ENCODE measurements around the gene NCKAP5. TPM values are rescaled to one million over a fixed set of nuclear protein-coding genes. Genes with fewer than 3 reads are reported as not detected.

The NCKAP5 gene
- total RNA-seq, 2 donors from 2014 or later, result not detected

DNA sequence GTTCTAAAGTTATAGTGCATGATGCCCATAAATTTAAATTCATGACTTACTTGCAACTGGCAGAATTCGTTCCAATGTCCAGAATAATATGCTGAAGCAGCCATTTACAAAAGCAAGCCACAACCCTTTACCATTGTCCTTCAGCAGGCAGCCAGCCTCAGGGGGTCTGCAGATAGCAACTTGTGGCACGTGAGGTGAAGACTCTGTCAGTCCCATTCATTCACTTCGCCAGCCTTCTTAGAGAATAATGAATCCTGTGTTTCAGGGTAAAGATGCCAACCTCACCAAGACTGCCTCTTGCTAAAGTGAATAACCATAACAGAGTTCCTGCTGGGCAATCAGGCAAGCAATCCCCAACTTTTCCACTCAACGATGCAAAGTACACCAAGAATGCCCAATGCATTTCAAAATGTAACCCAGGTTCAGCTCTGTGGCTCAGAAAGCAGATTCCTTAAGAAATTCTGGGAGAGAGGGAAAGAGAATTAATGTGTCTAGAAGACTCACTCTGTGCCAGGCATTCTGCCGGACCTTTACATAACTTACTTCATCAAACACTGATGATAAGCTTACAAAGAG lies 315.4 kb downstream of the NCKAP5 start:
- H3K4me3 Mint-ChIP-seq, result no peak overlapping the region
- H3K4me1 Mint-ChIP-seq (ENCODE audit: low read depth), result no peaks in the 10 kb centered on the region
- ATAC-seq (replicated peaks in 1 of 2) (no peak), DNase-seq (no peak)
- no peak overlapping the region for H3K27ac Mint-ChIP-seq
- no peaks in the 10 kb centered on the region for H3K27me3 Mint-ChIP-seq (ENCODE audit: low read depth)
- no peaks in the 10 kb centered on the region for H3K36me3 Mint-ChIP-seq (ENCODE audit: insufficient read depth in 2 of 2)
- peaks cover 0 to 3% of the 10 kb centered on the region in 2 donors for H3K9me3 Mint-ChIP-seq

DNA sequence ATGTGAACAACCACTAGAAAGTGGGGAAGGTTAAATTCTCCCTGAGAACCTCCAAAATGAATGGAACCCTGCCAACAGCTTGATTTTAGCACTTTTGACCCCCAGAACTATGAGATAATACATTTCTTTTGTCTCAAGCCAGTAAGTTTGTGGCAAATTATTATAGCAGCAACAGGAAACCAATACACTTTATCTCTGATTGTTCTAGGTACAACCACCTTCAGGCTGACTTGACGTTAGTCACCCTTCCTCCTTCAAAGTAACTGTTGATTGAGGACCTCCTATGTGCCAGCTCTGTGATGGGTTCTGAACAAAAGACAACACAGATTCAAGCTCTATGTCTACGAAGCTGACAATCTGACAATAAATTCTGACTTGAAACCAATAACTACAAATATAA lies 318.9 kb downstream of the NCKAP5 start:
- no peak overlapping the region for H3K27ac Mint-ChIP-seq
- no peaks in the 10 kb centered on the region for H3K27me3 Mint-ChIP-seq (ENCODE audit: low read depth)
- peaks cover 0 to 3% of the 10 kb centered on the region in 2 donors for H3K9me3 Mint-ChIP-seq
- H3K36me3 Mint-ChIP-seq (ENCODE audit: insufficient read depth in 2 of 2), result no peaks in the 10 kb centered on the region
- no peak for DNase-seq
- no peak overlapping the region for H3K4me3 Mint-ChIP-seq
- no peaks in the 10 kb centered on the region for H3K4me1 Mint-ChIP-seq (ENCODE audit: low read depth)
- ATAC-seq (replicated peaks in 1 of 2), result no peak

DNA sequence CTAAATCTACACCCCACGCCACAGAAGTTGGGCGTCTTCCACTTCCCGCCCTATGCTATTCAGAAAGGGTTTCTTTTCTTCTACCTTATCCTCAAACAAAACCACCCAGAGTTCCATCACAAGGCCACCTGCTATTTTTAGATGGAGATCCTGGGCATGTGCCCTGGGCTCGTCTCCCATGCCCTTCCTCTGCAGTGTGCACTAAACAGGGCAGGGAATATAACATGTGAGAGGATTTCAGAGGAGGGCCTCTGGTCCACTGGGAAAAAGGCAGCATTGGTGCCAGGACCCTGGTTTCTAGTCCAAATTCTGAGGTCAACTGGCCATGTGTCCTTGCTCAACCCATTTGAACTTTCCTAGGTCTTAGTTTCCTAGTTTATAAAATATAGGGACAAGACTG lies 320.0 kb downstream of the NCKAP5 start:
- Mint-ChIP-seq H3K4me1 (ENCODE audit: low read depth) (no peaks in the 10 kb centered on the region), H3K9me3 (peaks cover 0 to 3% of the 10 kb centered on the region in 2 donors), H3K27ac (no peak overlapping the region), H3K36me3 (ENCODE audit: insufficient read depth in 2 of 2) (no peaks in the 10 kb centered on the region), H3K4me3 (no peak overlapping the region), H3K27me3 (ENCODE audit: low read depth) (no peaks in the 10 kb centered on the region)
- no peak for ATAC-seq (replicated peaks in 1 of 2)
- DNase-seq, result no peak

DNA sequence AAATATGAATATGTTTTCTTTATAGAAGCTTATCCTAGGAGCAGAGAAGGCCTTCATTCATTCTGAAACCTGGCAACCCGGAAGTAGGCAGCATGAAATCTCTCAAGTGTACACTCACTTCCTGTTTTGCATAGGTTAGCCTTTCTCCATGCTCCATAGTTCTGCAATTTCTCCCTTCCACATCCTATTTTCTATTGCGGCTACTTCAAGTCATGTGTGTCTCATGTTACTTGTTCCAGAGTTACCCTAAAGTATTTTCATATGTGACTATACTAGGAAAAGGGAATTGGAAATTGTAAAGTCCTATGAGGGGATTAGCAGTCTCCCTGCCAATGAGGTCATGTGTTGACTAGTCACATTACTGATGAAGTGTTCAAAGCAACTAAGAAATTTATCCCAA lies 320.6 kb downstream of the NCKAP5 start:
- Mint-ChIP-seq H3K4me1 (ENCODE audit: low read depth) (no peaks in the 10 kb centered on the region), H3K36me3 (ENCODE audit: insufficient read depth in 2 of 2) (no peaks in the 10 kb centered on the region), H3K4me3 (no peak overlapping the region), H3K27ac (no peak overlapping the region), H3K27me3 (ENCODE audit: low read depth) (no peaks in the 10 kb centered on the region), H3K9me3 (peaks cover 0 to 3% of the 10 kb centered on the region in 2 donors)
- DNase-seq (no peak), ATAC-seq (replicated peaks in 1 of 2) (no peak)

DNA sequence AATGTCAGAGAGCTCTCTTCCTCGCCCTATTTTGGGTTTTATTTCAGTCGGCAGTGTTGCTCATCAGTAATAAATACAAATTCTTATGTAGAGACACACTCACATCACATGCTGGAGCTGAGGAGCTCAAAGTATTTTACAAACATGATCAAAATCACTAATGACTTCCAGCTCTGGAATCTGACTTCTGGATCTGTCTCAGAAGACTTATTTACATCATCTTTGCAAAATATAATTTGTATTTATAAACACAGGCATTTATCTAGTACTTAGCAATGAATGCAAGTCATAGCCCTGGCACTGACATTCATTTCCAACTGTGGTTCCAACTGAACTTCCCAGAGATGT lies 327.1 kb downstream of the NCKAP5 start:
- DNase-seq (no peak), ATAC-seq (replicated peaks in 1 of 2) (no peak)
- Mint-ChIP-seq H3K4me3 (no peak overlapping the region), H3K9me3 (no peaks in the 10 kb centered on the region), H3K4me1 (ENCODE audit: low read depth) (no peaks in the 10 kb centered on the region), H3K36me3 (ENCODE audit: insufficient read depth in 2 of 2) (no peaks in the 10 kb centered on the region), H3K27ac (no peak overlapping the region), H3K27me3 (ENCODE audit: low read depth) (no peaks in the 10 kb centered on the region)

DNA sequence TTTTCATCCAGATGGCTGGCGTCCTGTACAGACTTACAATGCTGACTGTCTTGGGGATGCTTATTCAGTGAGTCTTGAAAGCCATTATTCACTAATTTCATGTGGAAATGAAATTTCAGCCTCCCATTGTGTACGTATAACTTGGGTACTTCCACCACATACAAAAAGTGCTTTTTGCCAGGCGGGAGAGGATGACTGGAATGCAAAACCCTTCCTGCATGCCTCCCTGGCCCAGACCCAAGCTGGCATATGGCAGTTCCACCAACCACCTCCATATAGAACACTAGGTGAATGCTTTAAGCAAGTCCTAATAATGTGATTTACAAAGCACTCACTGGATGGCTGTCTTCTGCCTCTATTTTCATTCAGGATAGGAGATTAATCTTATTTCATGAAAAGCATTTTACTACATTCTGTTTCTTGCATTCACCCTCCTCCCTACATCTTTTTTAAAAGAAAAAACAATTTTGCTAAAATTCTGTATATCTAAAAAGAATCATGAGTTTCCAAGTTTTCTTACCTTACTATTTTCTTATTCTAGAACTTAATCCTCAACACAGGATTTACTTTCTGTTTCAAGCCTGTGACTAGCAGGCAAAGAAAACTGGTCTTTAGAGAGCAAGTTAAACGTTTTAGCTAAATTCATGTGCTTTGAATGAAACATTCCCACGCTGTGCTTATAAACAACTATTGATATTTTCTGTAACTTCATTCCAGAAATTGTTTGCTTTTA lies 327.6 kb downstream of the NCKAP5 start:
- no peak overlapping the region for H3K27ac Mint-ChIP-seq
- ATAC-seq (replicated peaks in 1 of 2) (no peak), DNase-seq (no peak)
- no peaks in the 10 kb centered on the region for H3K9me3 Mint-ChIP-seq
- no peaks in the 10 kb centered on the region for H3K4me1 Mint-ChIP-seq (ENCODE audit: low read depth)
- no peaks in the 10 kb centered on the region for H3K36me3 Mint-ChIP-seq (ENCODE audit: insufficient read depth in 2 of 2)
- H3K27me3 Mint-ChIP-seq (ENCODE audit: low read depth), result no peaks in the 10 kb centered on the region
- no peak overlapping the region for H3K4me3 Mint-ChIP-seq

DNA sequence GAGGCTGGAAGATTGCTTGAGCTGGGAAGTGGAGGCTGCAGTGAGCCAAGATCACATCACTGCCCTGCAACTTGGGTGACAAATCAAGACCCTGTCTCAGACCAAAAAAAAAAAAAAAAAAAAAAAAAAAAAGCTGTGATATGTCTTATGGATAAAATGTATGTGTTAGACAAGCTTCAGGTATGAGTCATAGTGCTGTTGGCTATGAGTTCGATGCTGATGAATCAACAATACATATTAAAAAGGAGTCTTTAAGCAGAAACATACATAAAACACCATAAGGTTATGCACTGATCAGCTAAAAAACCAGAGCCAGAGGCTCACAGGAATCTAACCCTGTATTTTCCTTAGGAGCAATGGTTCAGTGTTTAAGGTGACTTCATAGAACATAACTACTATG lies 332.3 kb downstream of the NCKAP5 start:
- Mint-ChIP-seq H3K27me3 (ENCODE audit: low read depth) (no peaks in the 10 kb centered on the region), H3K9me3 (peaks cover 0 to under 1% of the 10 kb centered on the region in 2 donors), H3K4me1 (ENCODE audit: low read depth) (no peaks in the 10 kb centered on the region), H3K36me3 (ENCODE audit: insufficient read depth in 2 of 2) (no peaks in the 10 kb centered on the region), H3K4me3 (no peak overlapping the region), H3K27ac (no peak overlapping the region)
- no peak for DNase-seq
- ATAC-seq (replicated peaks in 1 of 2), result no peak

DNA sequence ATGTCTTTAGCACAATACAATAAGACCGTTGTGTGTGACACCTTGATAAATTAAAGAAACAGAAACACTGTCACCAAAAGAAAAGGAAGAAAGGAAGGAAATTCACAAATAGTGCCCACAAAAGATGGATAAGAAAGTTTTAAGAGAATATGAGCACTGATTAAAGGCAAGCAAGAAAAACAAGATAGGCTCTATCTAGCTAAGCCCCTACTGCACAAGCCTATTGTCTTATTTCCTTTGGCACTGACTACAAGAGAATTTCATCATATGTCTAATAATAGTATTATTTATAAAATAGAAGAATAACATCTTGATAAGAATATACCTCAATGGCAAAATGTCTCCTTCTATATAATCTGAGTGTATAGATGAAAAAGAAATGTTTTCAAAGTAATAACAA lies 335.7 kb downstream of the NCKAP5 start:
- H3K36me3 Mint-ChIP-seq (ENCODE audit: insufficient read depth in 2 of 2), result no peaks in the 10 kb centered on the region
- no peaks in the 10 kb centered on the region for H3K4me1 Mint-ChIP-seq (ENCODE audit: low read depth)
- no peak overlapping the region for H3K4me3 Mint-ChIP-seq
- no peak overlapping the region for H3K27ac Mint-ChIP-seq
- DNase-seq (no peak), ATAC-seq (replicated peaks in 1 of 2) (no peak)
- peaks cover 3 to 4% of the 10 kb centered on the region in 2 donors for H3K9me3 Mint-ChIP-seq
- no peaks in the 10 kb centered on the region for H3K27me3 Mint-ChIP-seq (ENCODE audit: low read depth)

DNA sequence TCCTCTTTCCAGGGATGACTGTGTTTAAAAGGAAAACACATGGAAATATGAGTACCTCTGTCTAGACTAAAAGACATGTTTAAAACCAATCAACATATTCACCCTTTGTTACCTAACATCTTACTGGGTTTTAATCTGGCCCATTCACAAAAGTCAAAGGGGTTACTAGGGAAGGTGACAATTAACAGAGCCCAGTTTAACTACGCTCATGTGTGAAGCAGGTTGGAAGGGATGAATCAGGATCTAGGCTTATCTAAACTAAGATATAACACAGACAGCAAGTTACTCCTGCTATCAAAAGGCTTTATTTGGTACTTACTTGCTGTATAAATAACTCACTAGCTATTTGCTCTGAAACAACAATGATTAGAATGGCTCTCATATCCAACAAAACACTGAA lies 337.0 kb downstream of the NCKAP5 start:
- Mint-ChIP-seq H3K4me3 (no peak overlapping the region), H3K27me3 (ENCODE audit: low read depth) (no peaks in the 10 kb centered on the region), H3K9me3 (peaks cover 3 to 8% of the 10 kb centered on the region in 2 donors), H3K36me3 (ENCODE audit: insufficient read depth in 2 of 2) (no peaks in the 10 kb centered on the region), H3K4me1 (ENCODE audit: low read depth) (no peaks in the 10 kb centered on the region), H3K27ac (no peak overlapping the region)
- no peak for DNase-seq
- no peak for ATAC-seq (replicated peaks in 1 of 2)

DNA sequence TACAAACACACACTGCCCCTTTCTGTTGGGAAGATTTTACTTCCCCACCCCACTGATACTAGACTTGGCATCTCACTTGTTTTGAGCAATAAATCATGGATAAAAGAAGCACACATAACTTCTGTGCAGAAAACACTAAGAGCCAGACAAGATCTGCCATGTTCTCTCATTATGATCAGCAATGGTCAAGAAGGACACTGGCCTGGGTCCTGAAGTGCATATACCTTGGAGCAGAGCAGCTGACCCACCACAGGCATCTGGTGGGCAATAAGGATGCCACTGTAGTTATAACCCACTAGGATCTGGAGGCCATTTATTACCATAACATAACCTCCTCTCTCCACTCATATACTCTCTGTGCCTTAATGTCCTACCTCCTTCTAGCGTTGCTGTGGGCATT lies 338.3 kb downstream of the NCKAP5 start:
- ATAC-seq (replicated peaks in 1 of 2) (no peak), DNase-seq (no peak)
- Mint-ChIP-seq H3K4me3 (no peak overlapping the region), H3K27me3 (ENCODE audit: low read depth) (no peaks in the 10 kb centered on the region), H3K4me1 (ENCODE audit: low read depth) (no peaks in the 10 kb centered on the region), H3K9me3 (peaks cover 3 to 9% of the 10 kb centered on the region in 2 donors), H3K36me3 (ENCODE audit: insufficient read depth in 2 of 2) (no peaks in the 10 kb centered on the region), H3K27ac (no peak overlapping the region)

DNA sequence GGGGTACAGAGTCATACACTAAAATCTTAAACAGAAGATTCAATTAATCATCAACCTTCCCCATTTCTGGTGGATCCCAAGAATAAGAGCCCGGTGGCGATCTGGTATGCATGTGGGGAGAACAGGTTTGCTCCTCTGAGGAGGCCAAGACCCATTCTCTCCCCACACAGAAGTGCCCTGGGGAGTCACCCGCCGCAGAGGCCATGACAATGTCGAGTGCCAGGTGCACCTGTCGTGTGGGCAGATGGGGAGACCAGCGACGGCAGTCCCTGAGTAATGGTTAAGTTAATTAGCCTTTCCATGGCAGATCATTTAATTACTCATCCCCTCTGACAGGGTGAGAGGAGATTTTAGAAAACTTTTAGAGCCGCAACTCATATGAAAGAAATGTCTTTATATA lies 345.0 kb downstream of the NCKAP5 start:
- Mint-ChIP-seq H3K36me3 (ENCODE audit: insufficient read depth in 2 of 2) (no peaks in the 10 kb centered on the region), H3K9me3 (peaks cover 0 to 5% of the 10 kb centered on the region in 2 donors), H3K4me3 (no peak overlapping the region), H3K27me3 (ENCODE audit: low read depth) (no peaks in the 10 kb centered on the region), H3K27ac (no peak overlapping the region), H3K4me1 (ENCODE audit: low read depth) (no peaks in the 10 kb centered on the region)
- no peak for ATAC-seq (replicated peaks in 1 of 2)
- DNase-seq, result no peak

DNA sequence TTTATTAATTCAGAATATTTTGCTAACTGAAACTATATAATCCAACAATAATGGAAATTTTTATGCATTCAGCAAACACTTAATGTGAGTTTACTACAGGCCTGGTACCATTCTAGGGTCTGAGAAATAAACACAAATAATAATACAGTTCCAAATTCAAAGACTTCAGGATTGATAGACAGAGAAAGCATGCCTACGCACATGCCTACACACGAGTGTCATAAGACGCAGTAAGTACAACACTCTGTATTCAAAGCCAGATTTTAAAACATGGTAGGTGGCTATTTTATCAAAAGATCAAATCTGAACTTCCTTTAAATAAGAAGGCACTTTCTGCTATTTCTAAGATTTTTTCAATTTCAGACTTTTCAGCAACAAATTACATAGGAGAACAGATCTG lies 346.9 kb downstream of the NCKAP5 start:
- Mint-ChIP-seq H3K9me3 (peaks cover 0 to 3% of the 10 kb centered on the region in 2 donors), H3K27me3 (ENCODE audit: low read depth) (no peaks in the 10 kb centered on the region), H3K36me3 (ENCODE audit: insufficient read depth in 2 of 2) (peaks cover 0 to 1% of the 10 kb centered on the region in 2 donors), H3K4me3 (no peak overlapping the region), H3K27ac (no peak overlapping the region), H3K4me1 (ENCODE audit: low read depth) (no peaks in the 10 kb centered on the region)
- DNase-seq (no peak), ATAC-seq (replicated peaks in 1 of 2) (no peak)

DNA sequence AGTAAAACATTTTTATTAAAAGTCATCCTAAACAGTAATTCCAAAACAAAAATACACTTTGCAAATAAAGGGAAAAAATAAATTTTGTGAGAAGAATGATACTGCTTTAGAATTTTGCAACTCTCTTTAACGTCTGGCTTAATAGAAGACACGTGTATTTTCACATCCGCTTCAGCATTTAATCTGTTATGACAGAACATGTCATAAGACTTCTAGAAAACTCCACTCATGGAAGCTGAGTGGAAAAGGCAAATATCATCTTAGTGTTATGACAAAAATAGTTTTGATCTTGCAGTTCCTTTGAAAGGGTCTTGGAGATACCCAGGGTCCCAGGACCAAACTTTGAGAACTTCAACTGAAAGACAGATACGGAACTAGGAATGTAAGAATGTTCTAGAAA lies 350.1 kb downstream of the NCKAP5 start:
- no peak overlapping the region for H3K4me3 Mint-ChIP-seq
- H3K36me3 Mint-ChIP-seq (ENCODE audit: insufficient read depth in 2 of 2), result peaks cover 0 to 2% of the 10 kb centered on the region in 2 donors
- H3K9me3 Mint-ChIP-seq, result peaks cover 0 to 5% of the 10 kb centered on the region in 2 donors
- H3K27me3 Mint-ChIP-seq (ENCODE audit: low read depth), result no peaks in the 10 kb centered on the region
- no peak for ATAC-seq (replicated peaks in 1 of 2)
- H3K4me1 Mint-ChIP-seq (ENCODE audit: low read depth), result no peaks in the 10 kb centered on the region
- no peak overlapping the region for H3K27ac Mint-ChIP-seq
- no peak for DNase-seq

DNA sequence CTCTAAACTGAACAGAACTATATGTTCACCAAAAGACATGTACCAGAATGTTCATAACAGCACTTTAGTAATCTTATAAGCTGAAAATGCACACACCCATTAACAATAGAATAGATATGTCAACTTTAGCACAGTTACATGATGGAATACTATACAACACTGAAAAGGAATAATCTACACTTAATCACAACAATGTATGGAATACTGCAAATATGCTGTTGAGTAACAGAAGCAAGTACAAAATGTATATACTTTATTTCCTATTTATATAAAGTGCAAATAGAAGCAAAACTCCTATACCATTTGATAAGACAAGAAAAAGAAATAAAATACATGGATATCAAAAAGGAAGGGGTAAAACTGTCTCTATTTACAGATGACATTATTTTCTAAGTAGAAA lies 352.8 kb downstream of the NCKAP5 start:
- no peak for DNase-seq
- H3K9me3 Mint-ChIP-seq, result peaks cover 0 to 5% of the 10 kb centered on the region in 2 donors

More for the DNA sequence above, 352.8 kb downstream of the NCKAP5 start:
- Mint-ChIP-seq H3K27me3 (ENCODE audit: low read depth) (no peaks in the 10 kb centered on the region), H3K4me1 (ENCODE audit: low read depth) (no peaks in the 10 kb centered on the region), H3K4me3 (no peak overlapping the region), H3K27ac (no peak overlapping the region), H3K36me3 (ENCODE audit: insufficient read depth in 2 of 2) (peaks cover 0 to 5% of the 10 kb centered on the region in 2 donors)
- no peak for ATAC-seq (replicated peaks in 1 of 2)

Data from activated T-cell treated with anti-CD3 and anti-CD28 coated beads, Interleukin-2, amount 50 U/mL, for 72 hours (primary cell).